HG03571 (cell line): Measurements from ENCODE around the gene GMPPB.
A peak's percentile ranks its signal among the peaks of the same experiment; 100 is the strongest.
"Not testable (repeated sequence)": the region's sequence is repeated elsewhere in the genome, so short reads cannot be mapped to it uniquely, and the experiment has no call there.

Source experiments
- ATAC-seq: cut with Tn5 transposase; IDR thresholded peaks from one replicate; pipeline ENCODE4 v1.9.1; 2021; ENCODE audit not compliant: unreplicated experiment

The GMPPB gene

DNA sequence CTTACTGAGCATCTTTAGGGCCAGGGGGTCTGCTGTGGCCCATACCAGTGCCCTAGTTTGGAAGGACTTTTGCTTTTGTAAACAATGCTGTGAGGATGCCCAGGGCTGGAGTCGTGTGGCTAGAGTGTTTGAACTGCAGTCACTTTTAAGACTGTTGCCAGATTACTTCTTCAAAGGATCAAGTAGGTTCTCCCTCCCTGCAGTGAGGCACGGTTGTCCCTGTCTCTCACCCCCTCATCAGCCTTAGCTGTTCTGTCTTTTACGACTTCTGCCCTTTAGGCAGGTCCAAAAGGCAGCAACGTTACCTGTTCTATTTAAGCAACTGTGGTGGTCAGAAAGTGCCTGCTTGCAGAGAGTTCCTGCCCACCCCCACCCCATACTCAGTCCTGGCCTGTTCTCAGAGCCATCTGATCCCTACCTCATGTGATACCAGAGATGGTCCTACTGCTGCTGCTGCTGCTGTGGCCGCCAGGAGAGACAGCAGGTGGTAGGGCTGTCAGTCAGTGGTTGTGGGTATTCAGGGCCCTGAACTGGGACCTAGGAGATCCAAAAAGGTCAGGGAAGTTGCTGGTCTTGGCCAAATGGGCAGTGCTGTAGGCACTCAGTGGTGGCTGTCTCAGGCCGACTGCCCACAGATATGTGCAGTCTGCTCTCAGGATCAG lies 29.2 kb downstream of the GMPPB start:
- not testable (repeated sequence) for ATAC-seq

DNA sequence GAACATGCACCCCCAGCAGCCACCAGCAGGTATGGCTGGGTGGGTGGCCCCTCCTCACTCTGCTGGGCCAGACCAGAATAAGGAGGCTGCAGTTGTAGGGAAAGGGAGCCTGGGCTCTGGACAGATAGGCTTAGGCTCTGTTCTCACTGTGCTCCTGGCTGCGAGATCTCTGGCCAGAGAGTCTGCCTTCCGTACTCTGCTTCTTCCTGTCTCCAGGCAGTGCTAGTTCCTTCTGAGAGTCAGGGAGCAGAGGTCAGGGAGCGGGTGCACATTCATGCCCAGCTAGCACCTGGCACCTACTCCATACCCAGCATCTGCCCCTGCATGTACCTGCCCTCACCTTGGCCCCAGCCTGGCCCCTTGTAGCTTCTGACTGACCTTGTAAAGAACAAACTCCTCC lies 32.3 kb downstream of the GMPPB start:
- not testable (repeated sequence) for ATAC-seq

DNA sequence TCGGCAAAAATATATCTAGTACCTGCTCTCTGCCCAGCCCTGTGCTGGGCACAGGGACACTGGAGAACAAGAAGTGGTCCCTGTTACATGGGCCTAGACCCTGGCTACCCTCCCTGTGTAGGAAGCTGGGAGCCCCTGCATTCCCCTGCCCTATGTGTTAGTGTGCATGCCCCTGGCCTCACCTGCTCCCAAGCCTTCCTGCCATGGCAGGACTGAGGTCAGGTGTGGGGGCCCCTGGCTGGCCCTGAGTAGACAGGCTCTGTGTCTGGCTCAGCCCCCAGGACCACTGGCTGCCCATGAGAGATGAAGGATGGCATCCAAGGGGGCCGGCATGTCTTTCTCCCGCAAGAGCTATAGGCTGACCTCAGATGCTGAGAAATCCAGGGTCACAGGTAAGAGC lies 32.9 kb downstream of the GMPPB start:
- not testable (repeated sequence) for ATAC-seq

DNA sequence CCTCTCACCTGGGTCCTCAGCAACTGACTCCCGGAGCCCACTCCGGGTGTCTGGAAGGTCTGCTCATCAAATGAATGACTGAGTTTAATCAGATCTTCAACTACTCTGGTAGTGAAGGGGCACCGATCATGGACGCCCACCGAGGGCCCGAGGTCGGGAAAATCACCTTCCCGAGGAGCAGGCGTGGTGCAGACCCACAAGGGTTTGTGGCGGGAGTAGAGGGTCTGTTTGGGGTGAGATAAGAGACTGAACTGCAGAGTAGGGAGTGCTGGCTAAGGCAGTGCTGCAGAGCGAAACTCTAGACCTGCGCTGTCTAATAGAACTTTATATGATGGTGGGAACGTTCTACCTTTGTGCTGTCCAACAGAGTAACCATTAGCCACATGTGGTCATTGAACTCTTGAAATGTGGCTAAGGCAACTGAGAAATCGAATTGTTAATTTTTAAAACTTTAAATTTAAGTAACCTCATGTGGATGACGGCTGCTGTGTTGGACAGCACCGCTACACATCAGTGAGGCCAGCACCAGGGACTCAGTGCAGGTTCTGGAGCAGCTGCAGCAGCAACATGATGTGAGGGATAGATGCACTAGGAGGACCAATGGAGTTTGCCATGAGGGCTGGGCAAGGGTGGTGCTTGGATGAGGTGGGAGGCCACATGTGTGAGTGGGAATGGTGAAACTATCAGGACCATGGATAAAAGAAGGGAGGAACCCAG lies 33.7 kb downstream of the GMPPB start:
- not testable (repeated sequence) for ATAC-seq

DNA sequence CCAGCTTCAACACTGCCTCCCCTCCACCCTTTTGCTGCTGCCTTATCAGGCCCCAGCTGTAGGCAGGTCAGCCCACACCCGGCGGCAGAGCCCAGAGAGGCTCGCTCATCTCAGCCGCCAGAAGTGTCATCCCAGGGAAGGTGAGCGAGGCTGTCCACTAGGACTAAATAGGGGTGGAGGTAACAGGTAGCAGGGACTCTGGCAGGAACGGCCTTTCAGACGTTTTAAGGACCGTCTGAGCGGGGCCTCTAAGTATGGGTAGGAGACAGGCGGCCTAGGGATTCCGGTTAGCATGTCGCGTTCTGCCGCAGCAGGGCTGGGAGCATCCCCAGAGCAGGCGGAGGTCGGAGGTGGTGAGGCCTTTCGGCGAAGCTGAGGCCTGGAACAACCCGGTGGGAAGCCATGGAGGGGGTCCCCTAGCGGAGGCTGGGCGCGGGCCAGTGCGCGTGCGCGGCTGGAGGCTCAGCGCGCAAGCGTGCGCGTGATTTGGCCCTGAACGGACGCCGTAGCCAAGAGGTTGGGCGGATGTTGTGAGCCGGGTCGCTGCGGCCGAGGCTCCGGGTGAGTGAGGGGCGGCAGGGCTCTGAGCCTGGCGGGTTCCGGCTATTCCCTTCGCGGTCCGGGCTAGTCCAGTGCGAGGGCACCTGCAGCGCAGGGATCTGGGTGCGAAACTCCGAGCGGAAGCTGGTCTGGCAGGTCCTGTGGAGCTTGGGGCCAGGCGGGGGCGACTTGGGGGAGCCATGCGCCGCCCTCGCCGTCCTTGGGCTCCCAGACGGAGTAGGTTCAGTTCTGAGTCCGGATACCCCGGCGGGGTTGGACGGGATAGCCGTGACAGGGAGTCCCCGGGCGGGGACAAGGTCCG lies 34.5 kb downstream of the GMPPB start, which contains the start of the genes MST1 and RNF123:
TSS of gene MST1 (minus strand) at position 429 of the 862 bp plus-strand sequence. CDS start 783 bp downstream, outside the sequence.
TSS of gene RNF123 (plus strand) at position 512 of the 862 bp plus-strand sequence. CDS start 1,609 bp downstream, outside the sequence.
- peak; percentile 49 for ATAC-seq

DNA sequence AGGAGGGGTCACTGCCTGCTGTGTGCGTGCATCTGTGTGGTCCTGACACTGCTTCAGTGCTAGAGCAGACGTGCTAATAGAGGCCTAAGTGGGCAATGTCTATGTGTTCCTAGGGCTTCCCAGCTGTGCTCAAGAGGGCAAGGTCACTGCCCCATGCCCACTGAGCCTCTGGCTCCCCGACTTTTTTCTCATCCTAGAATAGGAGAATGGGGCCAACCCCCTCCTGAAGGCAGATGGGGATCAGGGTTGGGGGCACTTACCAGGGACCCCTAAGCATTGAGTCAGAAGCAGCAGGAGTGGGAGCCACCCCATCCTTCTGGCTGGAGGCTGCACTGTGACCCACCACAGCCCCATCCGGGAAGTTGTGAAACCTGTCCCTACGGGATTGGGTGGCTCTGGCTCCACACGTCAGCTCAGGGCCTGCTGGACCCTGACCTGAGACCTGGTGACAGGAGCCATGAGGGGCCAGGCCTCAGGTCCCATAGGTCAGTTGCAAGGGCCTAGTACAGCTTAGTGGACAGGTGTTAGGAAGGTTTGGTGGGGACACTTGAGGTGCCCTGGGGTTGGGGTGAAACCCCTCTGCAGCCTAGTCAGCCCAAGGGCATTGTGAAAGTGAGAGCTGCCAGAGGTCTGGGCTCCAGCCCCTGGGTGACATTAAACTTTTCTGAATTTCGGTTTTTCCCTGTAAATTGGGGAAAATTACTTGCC lies 35.3 kb downstream of the GMPPB start:
- peak; percentile 9 for ATAC-seq

DNA sequence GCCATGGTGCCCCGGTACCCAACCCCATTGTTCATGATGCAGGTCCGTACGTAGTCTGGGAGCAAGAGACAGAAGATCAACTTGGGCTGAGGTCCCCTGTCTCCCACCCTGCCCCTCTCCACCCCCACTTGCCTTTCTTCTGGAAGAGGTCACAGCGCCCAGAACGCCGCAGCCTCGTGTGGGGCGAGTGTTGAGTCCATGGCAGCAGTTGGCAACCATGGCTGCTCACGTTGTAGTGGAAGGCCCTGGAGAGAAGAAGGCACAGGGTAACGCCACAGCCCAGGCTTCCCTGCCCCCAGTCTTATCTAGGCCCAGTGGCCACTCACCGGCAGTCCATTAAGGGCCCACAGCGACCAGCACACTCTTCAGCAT lies 36.3 kb downstream of the GMPPB start:
- not testable (repeated sequence) for ATAC-seq

DNA sequence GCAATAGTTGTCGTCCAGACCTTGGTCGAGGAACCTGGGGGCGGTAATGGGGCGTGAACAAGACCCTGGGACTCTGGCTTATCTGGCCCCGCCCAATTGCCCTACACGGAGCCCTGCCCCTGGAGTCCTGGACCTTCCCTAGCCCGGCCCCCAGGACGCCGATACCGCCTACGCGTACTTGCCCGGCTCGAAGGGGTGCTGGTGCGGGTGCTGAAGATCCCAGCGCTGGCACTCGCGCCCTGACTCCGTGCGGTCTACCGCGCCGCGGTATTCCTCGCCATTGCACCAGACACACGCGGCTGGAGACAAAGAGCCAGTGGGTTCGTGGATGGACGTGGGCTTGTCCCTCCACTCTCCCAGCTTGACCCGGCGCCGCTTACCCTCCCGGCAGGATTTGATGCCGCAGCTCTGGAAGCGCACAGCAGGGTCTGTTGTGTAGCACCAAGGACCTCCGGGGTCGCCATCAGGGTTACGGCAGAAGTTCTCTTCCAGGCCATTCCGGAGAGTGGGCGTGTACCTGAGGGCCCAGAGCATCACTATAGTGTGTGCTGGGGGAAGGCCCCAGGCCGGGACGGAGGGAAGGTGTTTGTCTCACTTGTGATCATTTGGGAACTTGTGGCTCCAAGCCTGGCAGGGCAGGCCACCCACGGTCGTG lies 36.9 kb downstream of the GMPPB start:
- ATAC-seq = not testable (repeated sequence)

DNA sequence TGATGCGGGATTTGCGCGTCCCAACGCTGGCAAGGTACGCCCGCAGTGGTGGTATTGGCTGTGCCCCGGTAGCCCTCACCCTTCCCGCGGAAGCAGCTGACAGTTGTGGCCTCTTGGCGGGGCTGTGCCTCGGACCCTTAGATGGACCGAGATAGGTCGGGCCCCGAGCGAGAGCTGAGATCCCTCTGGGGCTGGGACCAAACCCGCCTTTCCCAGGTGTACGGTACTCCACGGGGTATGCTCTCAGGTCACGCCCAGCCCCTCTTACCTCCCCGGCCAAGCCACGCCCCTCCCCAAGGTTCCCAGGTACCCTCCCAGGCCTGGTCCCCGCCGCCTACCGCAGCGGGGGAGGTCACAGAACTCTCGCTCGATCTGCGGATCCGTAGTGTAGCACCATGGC lies 37.4 kb downstream of the GMPPB start:
- ATAC-seq = not testable (repeated sequence)

DNA sequence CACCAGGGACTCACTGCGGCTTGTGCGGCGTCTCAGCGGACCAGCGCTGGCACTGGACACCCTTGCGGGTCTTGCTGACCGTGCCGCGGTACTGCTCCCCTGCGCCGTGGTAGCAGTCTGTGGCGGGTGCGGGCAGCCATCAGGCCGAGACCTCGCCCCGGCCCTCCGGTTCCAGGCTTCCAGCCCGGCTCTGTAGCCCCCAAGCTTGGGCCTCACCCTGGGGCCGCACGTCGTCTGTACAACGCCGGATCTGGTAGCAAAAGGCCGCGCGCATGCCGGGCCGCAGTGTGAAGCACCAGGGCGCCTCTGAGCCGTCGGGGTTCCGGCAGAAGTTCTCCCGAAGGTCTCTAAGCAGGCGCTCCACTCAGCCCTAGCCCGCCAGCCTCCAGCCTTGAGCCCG lies 37.9 kb downstream of the GMPPB start:
- ATAC-seq = not testable (repeated sequence)

DNA sequence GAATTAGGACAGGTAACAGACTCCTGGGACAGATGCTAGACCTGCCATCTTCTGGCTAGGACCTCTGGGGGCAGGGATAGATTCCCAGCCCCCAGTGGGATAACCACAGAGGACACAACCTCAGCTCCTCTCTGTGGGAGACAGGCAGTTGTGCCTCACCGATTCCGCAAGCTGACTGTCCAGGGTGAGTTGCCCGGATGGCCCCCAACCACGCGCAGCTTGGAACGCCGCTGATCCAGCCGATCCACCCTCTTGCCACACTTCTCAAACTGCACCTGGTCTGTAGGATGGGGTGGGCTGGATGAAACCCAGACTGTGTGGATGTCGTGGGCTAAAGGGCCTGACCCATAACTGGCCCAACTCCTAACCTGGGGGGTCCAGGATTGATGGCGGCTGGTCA lies 38.6 kb downstream of the GMPPB start:
- not testable (repeated sequence) for ATAC-seq

DNA sequence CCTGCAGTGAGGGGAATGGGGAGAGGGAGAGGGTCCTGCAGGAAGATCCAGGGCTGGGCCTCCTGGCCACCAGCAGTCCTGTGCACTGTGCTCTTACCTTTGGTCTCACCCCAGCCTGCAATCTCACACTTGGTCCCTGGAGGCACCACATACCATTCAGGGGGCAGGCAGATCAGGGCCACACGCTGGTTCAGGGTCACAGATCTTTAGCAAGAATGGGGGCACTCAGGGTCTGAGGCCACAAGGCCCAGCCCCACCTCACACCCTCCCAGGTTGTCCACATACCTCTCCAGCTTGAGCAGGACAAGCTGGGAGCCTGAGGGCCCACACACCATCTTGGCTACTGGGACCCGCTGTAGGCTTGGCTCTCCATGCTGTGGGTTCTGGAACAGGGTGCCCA lies 39.3 kb downstream of the GMPPB start:
- not testable (repeated sequence) for ATAC-seq

DNA sequence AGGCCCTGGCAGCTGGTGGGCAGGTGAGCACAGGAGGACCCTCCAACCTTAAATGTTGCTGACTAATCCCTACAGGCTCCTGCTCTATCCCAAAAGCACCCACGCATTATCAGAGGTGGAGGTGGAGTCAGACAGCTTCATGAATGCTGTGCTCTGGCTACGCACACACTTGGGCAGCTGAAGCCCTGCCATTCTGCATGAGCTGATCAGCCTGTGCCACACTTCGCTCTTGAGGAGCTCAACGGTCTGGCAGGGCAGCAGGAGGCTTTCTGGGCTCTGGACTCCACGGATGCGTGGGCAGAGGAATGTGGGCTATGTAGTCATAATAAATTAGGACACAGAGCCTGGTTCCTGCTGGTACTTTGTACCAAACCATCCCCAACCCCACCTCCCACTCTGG lies 40.6 kb downstream of the GMPPB start:
- ATAC-seq = no peak

DNA sequence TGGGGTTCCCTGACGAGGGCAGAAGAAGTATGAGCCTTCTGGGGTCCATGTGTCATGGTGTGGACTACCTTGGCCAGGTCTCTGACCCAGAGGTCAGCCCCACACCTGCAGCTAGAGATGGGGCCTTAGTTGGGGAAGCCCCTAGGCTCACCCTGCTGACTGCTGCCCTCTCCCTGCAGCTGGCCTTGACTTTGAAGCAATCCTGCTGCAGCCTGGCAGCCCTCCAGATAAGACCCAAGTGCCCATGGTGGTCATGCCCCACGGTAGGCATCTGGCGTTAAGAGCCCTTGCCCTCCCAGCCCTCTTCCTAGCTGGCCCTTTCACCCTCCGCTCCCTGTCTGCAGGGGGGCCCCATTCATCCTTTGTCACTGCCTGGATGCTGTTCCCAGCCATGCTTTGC lies 42.2 kb downstream of the GMPPB start:
- no peak for ATAC-seq

DNA sequence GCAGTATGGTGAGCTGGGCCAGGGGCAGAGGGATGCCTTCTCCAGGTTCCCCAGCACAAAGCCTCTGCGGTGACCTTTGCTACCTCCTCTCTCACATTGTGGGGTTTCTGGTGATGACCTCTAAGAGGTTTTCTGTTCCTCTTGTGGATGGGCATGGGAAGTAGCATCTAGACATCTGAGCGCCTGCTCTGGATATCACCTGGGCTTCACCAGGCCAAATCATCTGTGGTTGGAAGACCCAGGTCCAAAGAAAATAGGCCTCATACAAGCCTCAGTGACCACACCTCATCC lies 42.6 kb downstream of the GMPPB start:
- no peak for ATAC-seq

DNA sequence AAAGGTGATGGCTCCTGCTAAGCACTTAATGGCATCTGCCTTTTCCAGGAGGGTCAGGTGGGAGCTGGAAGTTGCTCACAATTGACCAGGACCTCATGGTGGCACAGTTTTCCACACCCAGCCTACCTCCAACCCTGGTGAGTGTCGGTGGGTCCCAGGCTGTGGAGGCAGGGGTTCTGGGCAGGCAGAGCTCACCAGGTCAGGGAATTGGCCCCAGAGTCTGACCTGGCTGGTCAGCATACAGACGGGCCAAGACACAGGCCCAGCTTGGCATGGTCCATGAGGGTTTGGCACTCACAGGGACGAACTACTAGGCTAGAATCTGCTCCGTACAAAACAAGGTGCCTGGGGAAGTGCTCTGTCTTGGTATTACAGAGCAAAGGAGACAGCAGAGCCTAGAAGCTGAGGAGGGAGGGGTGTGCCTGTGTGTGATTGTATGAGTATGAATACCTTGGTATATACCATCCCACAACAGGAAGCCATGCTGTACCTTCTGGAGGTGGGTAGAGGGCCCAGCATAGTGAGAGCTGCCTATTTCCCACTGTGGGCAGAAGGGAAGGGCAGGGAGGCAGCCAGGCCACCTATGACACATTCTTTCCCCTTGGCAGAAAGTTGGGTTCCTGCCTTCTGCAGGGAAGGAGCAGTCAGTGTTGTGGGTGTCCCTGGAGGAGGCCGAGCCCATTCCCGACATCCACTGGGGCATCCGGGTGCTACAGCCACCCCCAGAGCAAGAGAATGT lies 43.1 kb downstream of the GMPPB start:
- no peak for ATAC-seq

DNA sequence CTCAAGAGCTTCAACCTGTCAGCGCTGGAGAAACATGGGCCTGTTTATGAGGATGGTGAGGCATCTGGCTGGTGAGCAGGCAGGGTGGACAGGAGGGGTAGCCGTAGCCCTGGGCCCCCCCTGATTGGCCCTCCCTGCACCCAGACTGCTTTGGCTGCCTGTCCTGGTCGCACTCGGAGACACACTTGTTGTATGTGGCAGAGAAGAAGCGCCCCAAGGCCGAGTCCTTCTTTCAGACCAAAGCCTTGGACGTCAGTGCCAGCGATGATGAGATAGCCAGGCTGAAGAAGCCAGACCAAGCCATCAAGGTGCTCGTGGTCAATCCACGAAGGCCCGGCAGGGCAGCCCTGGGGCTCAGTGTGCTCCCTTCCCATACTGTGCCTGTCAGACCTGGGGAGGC lies 47.8 kb downstream of the GMPPB start:
- no peak for ATAC-seq

DNA sequence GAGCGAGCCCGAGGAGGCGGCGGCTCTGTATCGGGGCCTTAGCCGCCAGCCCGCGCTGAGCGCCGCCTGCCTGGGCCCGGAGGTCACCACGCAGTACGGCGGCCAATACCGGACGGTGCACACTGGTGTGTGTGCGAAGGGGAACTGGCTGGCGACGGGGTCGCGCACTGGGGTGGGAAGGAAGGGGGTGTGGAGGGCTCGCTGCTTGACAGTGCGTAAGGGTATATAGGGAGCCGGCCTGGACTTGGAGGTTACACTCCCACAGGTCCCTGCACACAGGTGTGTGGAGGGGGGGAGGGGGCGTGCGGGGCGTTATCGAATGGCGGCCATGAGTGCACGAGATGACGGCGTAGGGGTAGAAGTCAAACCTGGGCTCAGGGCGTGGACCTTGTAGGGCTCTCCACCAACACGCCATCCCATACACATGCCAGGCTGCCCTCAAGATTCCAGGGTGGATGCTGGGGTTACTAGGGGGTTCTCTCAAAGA lies 49.2 kb downstream of the GMPPB start:
- peak; percentile 22 for ATAC-seq

DNA sequence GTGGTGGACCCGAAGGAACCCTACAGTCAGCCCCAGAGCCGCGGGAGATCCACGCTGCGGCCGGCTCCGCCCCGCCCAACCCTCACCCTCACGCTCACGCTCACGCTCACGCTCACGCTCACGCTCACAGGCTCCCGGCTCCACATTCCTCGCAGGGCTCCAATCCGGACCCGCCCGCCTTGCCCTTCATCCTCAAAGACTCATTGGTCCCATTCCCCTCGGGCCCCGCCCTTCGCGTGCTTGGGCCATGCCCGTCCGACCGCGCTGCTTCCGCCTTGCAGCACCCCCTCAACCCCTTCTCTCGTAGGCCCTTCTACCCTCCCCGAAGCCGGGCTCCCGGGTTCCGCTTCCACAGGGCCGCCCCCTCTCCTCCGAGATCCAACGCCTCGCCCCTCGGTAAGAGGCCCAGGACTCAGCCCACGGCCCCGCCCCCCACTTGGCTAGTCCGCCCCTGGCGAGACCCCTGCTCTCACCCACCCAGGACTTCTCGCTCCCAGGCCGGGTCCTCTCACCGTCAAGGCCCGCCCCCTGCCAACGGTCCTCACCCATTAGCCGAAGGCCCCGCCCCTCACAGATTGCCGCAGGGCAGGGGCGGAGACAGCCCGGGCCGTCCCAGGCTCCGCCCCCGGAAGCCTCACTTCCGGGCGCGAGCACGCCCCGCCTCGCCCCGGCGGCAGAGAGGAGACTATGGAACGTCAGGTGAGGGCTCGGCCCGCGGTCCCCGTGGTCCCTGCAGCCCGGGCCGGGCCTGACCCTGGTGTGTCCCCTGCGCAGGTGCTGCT lies 49.8 kb downstream of the GMPPB start, which contains the start of gene APEH:
TSS of gene APEH (plus strand) at position 637 of the 782 bp plus-strand sequence. CDS start at position 688, 51 bp downstream.
- ATAC-seq = peak; percentile 74
